GM12873 (cell line): ENCODE data around the gene KIF3B.

ENCODE experiments used
- TF ChIP-seq, protein P1 (sequence below): IDR thresholded peaks from 2 replicates; pipeline ENCODE4 v1.5.1; 2012; ENCODE audit warnings: low read depth, mild to moderate bottlenecking, moderate library complexity, low read length, control low read depth; ENCODE audit not compliant: insufficient read depth; ENCODE audit errors: missing control alignments

KIF3B gene

DNA sequence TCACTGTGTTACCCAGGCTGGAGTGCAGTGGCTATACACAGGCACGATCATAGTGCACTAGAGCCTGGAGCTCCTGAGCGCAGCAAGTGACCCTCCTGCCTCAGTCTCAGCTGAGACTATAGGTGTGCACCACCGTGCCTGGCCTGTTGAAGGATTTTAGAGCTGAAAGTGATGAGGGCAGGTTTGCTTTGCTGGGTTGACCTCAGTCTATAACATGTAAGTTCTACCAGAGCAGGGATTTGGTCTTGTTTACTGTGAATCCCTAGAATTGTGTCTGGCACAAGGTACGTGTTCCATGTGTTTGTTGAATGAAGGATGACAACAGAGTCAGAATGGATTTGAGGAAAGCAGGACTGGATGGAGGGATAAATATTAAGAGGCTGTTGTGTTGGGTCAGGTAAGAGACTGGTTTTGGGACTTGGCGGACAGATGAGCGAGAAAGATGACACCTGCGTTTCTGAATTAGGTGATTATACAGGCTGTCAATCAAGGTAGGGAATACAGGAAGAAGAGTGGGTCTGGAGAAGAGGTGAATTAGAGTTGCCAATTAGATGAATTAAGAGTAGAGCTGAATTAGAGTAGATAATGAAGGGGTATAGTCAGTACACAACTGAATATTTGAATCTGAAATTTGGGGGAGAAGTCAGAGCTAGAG lies 87.2 kb downstream of the KIF3B start:
- TF ChIP-seq, protein P1, sequence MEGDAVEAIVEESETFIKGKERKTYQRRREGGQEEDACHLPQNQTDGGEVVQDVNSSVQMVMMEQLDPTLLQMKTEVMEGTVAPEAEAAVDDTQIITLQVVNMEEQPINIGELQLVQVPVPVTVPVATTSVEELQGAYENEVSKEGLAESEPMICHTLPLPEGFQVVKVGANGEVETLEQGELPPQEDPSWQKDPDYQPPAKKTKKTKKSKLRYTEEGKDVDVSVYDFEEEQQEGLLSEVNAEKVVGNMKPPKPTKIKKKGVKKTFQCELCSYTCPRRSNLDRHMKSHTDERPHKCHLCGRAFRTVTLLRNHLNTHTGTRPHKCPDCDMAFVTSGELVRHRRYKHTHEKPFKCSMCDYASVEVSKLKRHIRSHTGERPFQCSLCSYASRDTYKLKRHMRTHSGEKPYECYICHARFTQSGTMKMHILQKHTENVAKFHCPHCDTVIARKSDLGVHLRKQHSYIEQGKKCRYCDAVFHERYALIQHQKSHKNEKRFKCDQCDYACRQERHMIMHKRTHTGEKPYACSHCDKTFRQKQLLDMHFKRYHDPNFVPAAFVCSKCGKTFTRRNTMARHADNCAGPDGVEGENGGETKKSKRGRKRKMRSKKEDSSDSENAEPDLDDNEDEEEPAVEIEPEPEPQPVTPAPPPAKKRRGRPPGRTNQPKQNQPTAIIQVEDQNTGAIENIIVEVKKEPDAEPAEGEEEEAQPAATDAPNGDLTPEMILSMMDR, result no peak

DNA sequence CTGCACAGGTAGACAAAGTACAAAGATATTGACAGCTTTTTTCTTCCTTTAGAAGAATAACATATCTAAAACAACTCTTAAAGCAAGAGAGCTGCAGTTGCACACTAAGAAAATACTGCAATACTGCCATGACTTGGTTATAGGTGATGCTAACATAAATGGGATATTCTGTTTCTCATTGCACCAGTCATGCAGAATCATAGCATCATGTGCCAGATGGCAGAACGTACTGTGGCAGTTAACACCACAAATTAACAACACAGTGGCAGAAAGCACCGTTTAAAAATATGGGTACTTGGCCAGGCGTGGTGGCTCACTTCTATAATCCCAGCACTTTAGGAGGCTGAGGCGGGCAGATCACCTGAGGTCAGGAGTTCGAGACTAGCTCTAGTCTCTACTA lies 88.1 kb downstream of the KIF3B start:
- TF ChIP-seq, protein P1, result no peak

DNA sequence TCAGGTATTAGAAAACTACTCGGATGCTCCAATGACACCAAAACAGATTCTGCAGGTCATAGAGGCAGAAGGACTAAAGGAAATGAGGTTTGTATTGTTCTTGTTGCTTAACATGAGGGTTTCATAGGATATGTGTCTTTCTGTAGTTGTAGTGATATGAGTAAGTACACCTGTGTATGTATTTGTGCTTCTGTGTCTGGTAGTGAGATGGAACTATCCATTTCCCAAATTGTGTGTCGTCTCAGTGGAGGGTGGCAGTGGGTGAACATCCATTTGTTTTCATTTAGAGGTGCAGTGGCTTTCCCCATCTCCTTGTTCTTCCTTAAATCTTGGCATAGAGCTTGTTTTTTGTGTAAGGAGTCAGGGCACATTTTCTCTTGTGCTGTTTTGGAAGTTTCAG lies 88.9 kb downstream of the KIF3B start:
- TF ChIP-seq, protein P1, result no peak

DNA sequence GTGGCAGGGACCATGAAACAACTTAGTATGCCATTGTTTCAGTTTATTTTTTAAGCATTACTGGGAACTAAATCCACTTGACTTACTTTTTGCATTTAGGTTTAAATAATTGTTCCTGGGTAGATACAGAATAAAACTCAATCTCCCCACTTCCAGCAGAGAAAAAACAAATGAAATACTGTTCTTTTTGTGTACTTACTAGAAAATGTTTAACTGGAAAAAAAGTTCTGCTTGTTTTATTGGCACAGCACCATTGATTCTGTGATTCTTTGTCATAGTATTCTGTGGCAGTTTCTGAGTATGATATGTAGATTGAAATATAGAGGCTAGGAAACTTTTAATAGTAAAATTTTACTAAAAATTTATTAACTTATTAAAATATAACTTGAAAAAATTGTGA lies 90.9 kb downstream of the KIF3B start:
- TF ChIP-seq, protein P1, result no peak

DNA sequence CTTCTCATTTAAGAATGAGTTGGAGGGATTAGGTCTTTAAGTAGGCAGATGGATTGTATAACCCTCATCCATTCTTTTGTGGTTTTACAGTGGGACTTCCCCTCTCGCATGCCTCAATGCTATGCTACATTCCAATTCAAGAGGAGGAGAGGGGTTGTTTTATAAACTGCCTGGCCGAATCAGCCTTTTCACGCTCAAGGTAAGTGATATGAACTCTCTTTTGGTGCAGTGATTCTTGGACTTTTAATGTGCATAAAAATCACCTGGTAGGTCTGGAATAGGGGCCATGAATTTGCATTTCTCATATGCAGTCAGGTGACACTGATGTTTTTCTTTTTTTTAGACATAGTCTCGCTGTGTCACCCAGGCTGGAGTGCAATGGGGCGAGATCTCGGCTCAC lies 91.5 kb downstream of the KIF3B start:
- TF ChIP-seq, protein P1, result no peak

DNA sequence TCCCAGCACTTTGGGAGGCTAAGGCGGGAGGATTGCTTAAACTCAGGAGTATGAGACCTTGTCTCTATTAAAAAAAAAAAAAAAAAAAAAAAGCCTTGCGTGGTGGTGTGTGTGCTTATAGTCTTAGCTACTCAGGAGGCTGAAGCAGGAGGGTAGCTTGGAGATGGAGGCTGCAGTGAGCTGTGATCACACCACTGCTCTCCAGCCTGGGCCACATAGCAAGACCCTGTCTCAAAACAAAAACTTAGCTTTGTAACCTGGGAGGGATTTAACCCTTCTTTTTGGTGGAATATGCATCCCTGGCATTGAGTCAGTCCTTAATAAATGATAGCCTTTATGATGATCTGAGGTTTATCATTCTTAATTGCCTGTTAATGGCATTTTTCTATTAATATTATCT lies 93.4 kb downstream of the KIF3B start:
- TF ChIP-seq, protein P1, result no peak

DNA sequence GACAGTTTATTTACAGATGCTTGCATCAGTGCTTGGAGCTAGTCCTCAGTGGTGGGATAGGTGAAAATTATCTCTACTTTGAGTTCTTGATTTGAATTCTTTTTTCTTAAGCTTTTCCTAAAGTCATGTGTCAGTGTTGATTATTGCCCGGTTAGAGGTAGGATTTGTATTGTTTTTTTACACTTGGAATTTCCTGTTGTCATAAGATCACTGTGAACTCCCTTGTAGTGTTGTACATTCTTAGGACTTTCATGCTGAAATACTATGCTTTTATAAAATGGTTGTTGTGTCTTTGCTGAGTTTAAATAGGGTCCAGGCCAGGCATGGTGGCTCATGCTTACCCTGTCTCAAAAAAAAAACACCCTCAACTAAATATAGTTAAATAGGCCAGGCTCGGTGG lies 101.0 kb downstream of the KIF3B start:
- TF ChIP-seq, protein P1, result no peak
